ENCODE results near the gene CFAP92.

The CFAP92 gene

GRCh38 chr3:128993461-128994172 lies at the start of gene CFAP92:
TSS of gene CFAP92 (minus strand) at chr3:128994076. CDS start at chr3:128993304, 772 bp downstream.
- Histone ChIP-seq H3K9me3 (ENCODE audit: control insufficient read depth in 2 of 2, low read length in 2 of 2) (no peaks in the 10 kb centered on the region), H3K27me3 (ENCODE audit: control insufficient read depth in 1 of 2, insufficient read depth in 2 of 2, low read length in 2 of 2) (peaks cover 0 to 3% of the 10 kb centered on the region in 2 donors), H3K4me3 (ENCODE audit: low read length in 2 of 2) (peak within 1 kb of the TSS; percentile 50 to 74), H3K27ac (ENCODE audit: low read length) (no peak within 1 kb of the TSS), H3K9ac (ENCODE audit: low read length in 2 of 2) (peak within 1 kb of the TSS in 1 of 2 donors; percentile 51), H3K36me3 (ENCODE audit: control insufficient read depth in 2 of 2, insufficient read depth in 2 of 2, low read length in 2 of 2) (no peaks in the 10 kb centered on the region), H3K4me1 (ENCODE audit: control insufficient read depth, insufficient read depth, low read length) (peaks cover 16% of the 10 kb centered on the region)

GRCh38 chr3:129040579-129041300 lies 46.9 kb upstream of the CFAP92 start:
- Histone ChIP-seq H3K9me3 (ENCODE audit: control insufficient read depth in 2 of 2, low read length in 2 of 2) (peaks cover 0 to 7% of the 10 kb centered on the region in 2 donors), H3K27me3 (ENCODE audit: control insufficient read depth in 1 of 2, insufficient read depth in 2 of 2, low read length in 2 of 2) (peaks cover 0 to 9% of the 10 kb centered on the region in 2 donors), H3K4me3 (ENCODE audit: low read length in 2 of 2) (no peak overlapping the region), H3K9ac (ENCODE audit: low read length in 2 of 2) (no peak overlapping the region), H3K27ac (ENCODE audit: low read length) (no peak overlapping the region), H3K36me3 (ENCODE audit: control insufficient read depth in 2 of 2, insufficient read depth in 2 of 2, low read length in 2 of 2) (no peaks in the 10 kb centered on the region), H3K4me1 (ENCODE audit: control insufficient read depth, insufficient read depth, low read length) (peaks cover 22% of the 10 kb centered on the region)

GRCh38 chr3:129040039-129040336 lies 46.1 kb upstream of the CFAP92 start:
- H3K9me3 ChIP-seq (ENCODE audit: control insufficient read depth in 2 of 2, low read length in 2 of 2): peaks cover 0 to 4% of the 10 kb centered on the region in 2 donors
- H3K4me1 ChIP-seq (ENCODE audit: control insufficient read depth, insufficient read depth, low read length): peaks cover 27% of the 10 kb centered on the region
- peaks cover 0 to 4% of the 10 kb centered on the region in 2 donors for H3K27me3 ChIP-seq (ENCODE audit: control insufficient read depth in 1 of 2, insufficient read depth in 2 of 2, low read length in 2 of 2)
- no peak overlapping the region for H3K9ac ChIP-seq (ENCODE audit: low read length in 2 of 2)
- H3K4me3 ChIP-seq (ENCODE audit: low read length in 2 of 2): peak overlapping the region in 1 of 2 donors; percentile 29
- H3K27ac ChIP-seq (ENCODE audit: low read length): no peak overlapping the region
- no peaks in the 10 kb centered on the region for H3K36me3 ChIP-seq (ENCODE audit: control insufficient read depth in 2 of 2, insufficient read depth in 2 of 2, low read length in 2 of 2)

- Histone ChIP-seq H3K36me3 (ENCODE audit: control insufficient read depth in 2 of 2, insufficient read depth in 2 of 2, low read length in 2 of 2) (no peaks in the 10 kb centered on the region), H3K27ac (ENCODE audit: low read length) (no peak overlapping the region), H3K4me1 (ENCODE audit: control insufficient read depth, insufficient read depth, low read length) (peaks cover 32% of the 10 kb centered on the region), H3K4me3 (ENCODE audit: low read length in 2 of 2) (peak overlapping the region in 1 of 2 donors; percentile 29), H3K9ac (ENCODE audit: low read length in 2 of 2) (no peak overlapping the region), H3K27me3 (ENCODE audit: control insufficient read depth in 1 of 2, insufficient read depth in 2 of 2, low read length in 2 of 2) (peaks cover 0 to 4% of the 10 kb centered on the region in 2 donors), H3K9me3 (ENCODE audit: control insufficient read depth in 2 of 2, low read length in 2 of 2) (peaks cover 0 to 4% of the 10 kb centered on the region in 2 donors)
Observed at GRCh38 chr3:129039271-129040038, 45.6 kb upstream of the CFAP92 start.

- H3K36me3 ChIP-seq (ENCODE audit: control insufficient read depth in 2 of 2, insufficient read depth in 2 of 2, low read length in 2 of 2): no peaks in the 10 kb centered on the region
- no peak overlapping the region for H3K27ac ChIP-seq (ENCODE audit: low read length)
- no peaks in the 10 kb centered on the region for H3K9me3 ChIP-seq (ENCODE audit: control insufficient read depth in 2 of 2, low read length in 2 of 2)
- H3K4me3 ChIP-seq (ENCODE audit: low read length in 2 of 2): no peak overlapping the region
- peaks cover 37% of the 10 kb centered on the region for H3K4me1 ChIP-seq (ENCODE audit: control insufficient read depth, insufficient read depth, low read length)
- no peak overlapping the region for H3K9ac ChIP-seq (ENCODE audit: low read length in 2 of 2)
- H3K27me3 ChIP-seq (ENCODE audit: control insufficient read depth in 1 of 2, insufficient read depth in 2 of 2, low read length in 2 of 2): peaks cover 0 to 4% of the 10 kb centered on the region in 2 donors
Observed at GRCh38 chr3:129038121-129038855, 44.4 kb upstream of the CFAP92 start.

- Histone ChIP-seq H3K4me1 (ENCODE audit: control insufficient read depth, insufficient read depth, low read length) (peaks cover 37% of the 10 kb centered on the region), H3K9me3 (ENCODE audit: control insufficient read depth in 2 of 2, low read length in 2 of 2) (no peaks in the 10 kb centered on the region), H3K36me3 (ENCODE audit: control insufficient read depth in 2 of 2, insufficient read depth in 2 of 2, low read length in 2 of 2) (no peaks in the 10 kb centered on the region), H3K27ac (ENCODE audit: low read length) (no peak overlapping the region), H3K9ac (ENCODE audit: low read length in 2 of 2) (no peak overlapping the region), H3K4me3 (ENCODE audit: low read length in 2 of 2) (no peak overlapping the region), H3K27me3 (ENCODE audit: control insufficient read depth in 1 of 2, insufficient read depth in 2 of 2, low read length in 2 of 2) (peaks cover 0 to 4% of the 10 kb centered on the region in 2 donors)
Observed at GRCh38 chr3:129037093-129037419, 43.2 kb upstream of the CFAP92 start.

- no peak overlapping the region for H3K27ac ChIP-seq (ENCODE audit: low read length)
- H3K36me3 ChIP-seq (ENCODE audit: control insufficient read depth in 2 of 2, insufficient read depth in 2 of 2, low read length in 2 of 2): no peaks in the 10 kb centered on the region
- peaks cover 37% of the 10 kb centered on the region for H3K4me1 ChIP-seq (ENCODE audit: control insufficient read depth, insufficient read depth, low read length)
- no peak overlapping the region for H3K4me3 ChIP-seq (ENCODE audit: low read length in 2 of 2)
- H3K9me3 ChIP-seq (ENCODE audit: control insufficient read depth in 2 of 2, low read length in 2 of 2): no peaks in the 10 kb centered on the region
- H3K27me3 ChIP-seq (ENCODE audit: control insufficient read depth in 1 of 2, insufficient read depth in 2 of 2, low read length in 2 of 2): peaks cover 0 to 4% of the 10 kb centered on the region in 2 donors
- no peak overlapping the region for H3K9ac ChIP-seq (ENCODE audit: low read length in 2 of 2)
Observed at GRCh38 chr3:129036222-129037092, 42.6 kb upstream of the CFAP92 start.

- H3K9ac ChIP-seq (ENCODE audit: low read length in 2 of 2): no peak overlapping the region
- H3K36me3 ChIP-seq (ENCODE audit: control insufficient read depth in 2 of 2, insufficient read depth in 2 of 2, low read length in 2 of 2): peaks cover 0 to 2% of the 10 kb centered on the region in 2 donors
Observed at GRCh38 chr3:129035360-129036221, 41.7 kb upstream of the CFAP92 start.

GRCh38 chr3:129034642-129035041 lies 40.8 kb upstream of the CFAP92 start:
- Histone ChIP-seq H3K36me3 (ENCODE audit: control insufficient read depth in 2 of 2, insufficient read depth in 2 of 2, low read length in 2 of 2) (peaks cover 0 to 3% of the 10 kb centered on the region in 2 donors), H3K27me3 (ENCODE audit: control insufficient read depth in 1 of 2, insufficient read depth in 2 of 2, low read length in 2 of 2) (peaks cover 0 to 4% of the 10 kb centered on the region in 2 donors), H3K9ac (ENCODE audit: low read length in 2 of 2) (no peak overlapping the region), H3K4me3 (ENCODE audit: low read length in 2 of 2) (no peak overlapping the region), H3K27ac (ENCODE audit: low read length) (no peak overlapping the region), H3K9me3 (ENCODE audit: control insufficient read depth in 2 of 2, low read length in 2 of 2) (no peaks in the 10 kb centered on the region), H3K4me1 (ENCODE audit: control insufficient read depth, insufficient read depth, low read length) (peaks cover 35% of the 10 kb centered on the region)

More at GRCh38 chr3:129035360-129036221, 41.7 kb upstream of the CFAP92 start:
- peaks cover 0 to 4% of the 10 kb centered on the region in 2 donors for H3K27me3 ChIP-seq (ENCODE audit: control insufficient read depth in 1 of 2, insufficient read depth in 2 of 2, low read length in 2 of 2)
- H3K27ac ChIP-seq (ENCODE audit: low read length): peak overlapping the region; percentile 41
- H3K9me3 ChIP-seq (ENCODE audit: control insufficient read depth in 2 of 2, low read length in 2 of 2): no peaks in the 10 kb centered on the region
- H3K4me3 ChIP-seq (ENCODE audit: low read length in 2 of 2): no peak overlapping the region
- H3K4me1 ChIP-seq (ENCODE audit: control insufficient read depth, insufficient read depth, low read length): peaks cover 37% of the 10 kb centered on the region
